Measurements from ENCODE around the gene SYNJ2.

SYNJ2 gene

DNA sequence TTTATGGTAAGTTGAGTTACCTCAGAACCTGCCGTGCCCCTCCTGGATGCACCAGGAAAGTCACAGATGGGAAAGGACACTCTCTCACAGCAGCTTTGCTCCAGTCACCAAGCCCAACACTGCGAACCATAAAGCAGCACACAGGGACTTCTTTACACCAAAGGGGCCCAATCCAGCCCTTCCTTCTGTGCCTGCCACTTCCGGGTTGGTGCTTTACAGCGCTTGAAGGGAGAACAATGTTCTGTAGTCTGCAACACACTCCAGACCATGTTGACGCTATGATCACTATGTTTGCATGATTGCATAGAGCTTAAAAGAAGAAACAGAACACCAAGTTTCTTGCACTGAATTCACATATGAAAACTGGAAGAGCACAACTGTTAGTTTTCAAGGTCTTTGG lies 129.3 kb downstream of the SYNJ2 start:
- in situ Hi-C loops (cut with HindIII; ENCODE audit: low sequenced_read_pairs), result no loop called here

DNA sequence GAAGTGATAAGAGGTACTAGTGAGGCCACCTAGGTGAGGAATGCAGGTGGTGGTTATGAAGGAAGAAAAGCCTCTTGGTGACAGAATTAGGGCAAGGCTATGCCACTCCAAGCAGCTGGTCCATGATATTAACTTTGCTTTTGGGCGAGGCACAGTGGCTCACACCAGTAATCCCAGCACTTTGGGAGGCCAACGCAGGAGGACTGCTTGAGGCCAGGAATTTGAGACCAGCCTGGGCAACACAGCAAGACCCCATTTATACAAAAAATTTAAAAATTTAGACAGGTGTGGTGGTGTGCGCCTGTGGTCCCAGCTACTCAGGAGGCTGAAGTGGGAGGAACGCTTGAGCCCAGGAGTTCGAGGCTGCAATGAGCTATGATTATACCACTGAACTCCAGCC lies 130.3 kb downstream of the SYNJ2 start:
- in situ Hi-C loops (cut with HindIII; ENCODE audit: low sequenced_read_pairs), result no loop called here

DNA sequence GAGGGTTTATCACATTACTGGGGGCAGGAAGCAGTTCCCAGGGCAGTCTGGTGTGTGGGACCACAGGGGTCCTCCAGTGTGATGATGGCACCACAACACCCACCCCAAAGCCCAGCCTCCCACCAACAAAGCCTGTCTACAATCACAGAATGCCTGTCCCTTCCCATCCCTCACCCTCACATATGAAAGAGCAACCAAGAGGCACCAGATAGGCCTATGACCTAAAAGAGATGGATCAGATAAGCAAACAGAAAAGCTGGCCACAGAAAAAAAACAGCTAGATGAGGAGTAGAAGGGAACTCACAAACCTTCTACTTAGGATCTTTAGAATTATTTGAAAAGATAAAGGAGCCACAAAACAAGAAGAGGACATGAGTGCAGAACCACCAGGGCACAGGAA lies 132.1 kb downstream of the SYNJ2 start:
- in situ Hi-C loops (cut with HindIII; ENCODE audit: low sequenced_read_pairs), result no loop called here

DNA sequence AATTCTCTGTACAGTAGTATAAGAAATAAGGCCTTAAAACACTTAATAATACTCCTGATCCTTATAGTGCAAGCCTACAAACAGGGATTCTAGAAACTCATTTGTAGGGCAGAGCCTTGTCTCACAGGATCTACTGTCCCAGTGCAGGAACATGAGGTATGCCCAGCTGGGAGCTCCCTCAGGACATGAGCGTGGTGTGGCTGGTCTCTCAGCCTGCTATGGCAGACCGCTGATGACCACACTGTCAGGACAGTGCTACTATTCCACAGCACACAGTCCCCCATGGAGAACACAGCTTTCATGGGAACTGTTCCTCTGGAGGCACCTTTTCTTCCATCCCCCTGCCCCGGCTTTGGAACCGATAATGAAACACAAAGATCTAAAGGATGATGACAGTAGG lies 133.4 kb downstream of the SYNJ2 start:
- in situ Hi-C loops (cut with HindIII; ENCODE audit: low sequenced_read_pairs), result no loop called here

DNA sequence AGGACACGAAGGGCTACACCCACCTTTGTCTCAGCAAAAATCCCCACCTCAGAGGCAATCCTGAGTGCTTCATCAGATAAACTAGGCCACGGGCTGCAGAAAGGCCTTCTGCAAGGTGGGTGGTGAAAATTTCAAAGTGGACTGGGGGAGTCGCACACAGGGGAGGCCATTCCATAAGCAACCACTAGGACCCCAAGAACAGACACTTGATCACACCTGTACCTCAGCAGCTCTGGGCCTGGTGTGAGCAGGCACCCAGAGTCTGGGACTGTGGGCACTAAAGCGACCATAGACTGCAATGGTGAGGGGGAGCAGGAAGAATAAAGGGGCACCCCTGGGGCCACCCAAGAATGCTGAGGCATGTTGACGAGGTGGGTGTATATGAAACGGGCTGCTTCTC lies 133.8 kb downstream of the SYNJ2 start:
- in situ Hi-C loops (cut with HindIII; ENCODE audit: low sequenced_read_pairs), result no loop called here

DNA sequence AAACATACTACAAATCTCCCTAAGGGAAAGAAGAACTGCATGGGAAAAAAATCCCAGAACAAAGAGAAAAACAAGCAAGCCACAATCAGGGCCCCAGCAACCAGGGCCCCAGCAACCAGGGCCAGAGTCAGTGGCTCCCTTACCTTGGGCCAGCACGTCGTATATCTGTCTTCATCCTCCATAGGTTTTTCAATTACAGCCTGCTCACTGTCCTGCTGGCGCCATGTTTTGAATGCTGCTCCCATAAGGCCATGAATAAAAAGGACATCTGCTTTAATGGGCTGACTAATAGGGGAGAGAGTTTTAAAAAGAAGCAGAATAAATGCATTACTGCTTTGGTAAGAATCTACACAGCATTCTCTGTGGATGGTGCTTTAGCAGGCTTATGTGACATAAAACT lies 137.2 kb downstream of the SYNJ2 start:
- in situ Hi-C loops (cut with HindIII; ENCODE audit: low sequenced_read_pairs), result no loop called here

DNA sequence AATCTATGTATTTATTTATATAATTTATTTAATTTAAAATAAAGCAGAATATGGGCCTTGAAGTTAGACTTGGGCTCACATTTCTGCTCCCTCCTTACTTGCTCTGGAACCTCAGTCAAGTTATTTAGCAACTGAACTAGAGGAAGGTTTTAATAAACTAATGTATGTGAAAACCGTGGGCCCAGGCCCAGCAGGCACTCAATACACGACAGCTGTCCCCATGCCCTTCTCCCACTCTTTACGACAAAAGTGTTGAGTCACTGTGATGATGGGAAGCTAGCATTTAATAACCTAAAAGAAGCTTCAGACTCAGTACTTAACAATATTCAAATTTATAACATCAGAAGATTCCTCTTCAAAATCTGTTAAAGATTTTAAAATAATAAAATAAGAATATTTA lies 139.7 kb downstream of the SYNJ2 start:
- in situ Hi-C loops (cut with HindIII; ENCODE audit: low sequenced_read_pairs), result no loop called here

DNA sequence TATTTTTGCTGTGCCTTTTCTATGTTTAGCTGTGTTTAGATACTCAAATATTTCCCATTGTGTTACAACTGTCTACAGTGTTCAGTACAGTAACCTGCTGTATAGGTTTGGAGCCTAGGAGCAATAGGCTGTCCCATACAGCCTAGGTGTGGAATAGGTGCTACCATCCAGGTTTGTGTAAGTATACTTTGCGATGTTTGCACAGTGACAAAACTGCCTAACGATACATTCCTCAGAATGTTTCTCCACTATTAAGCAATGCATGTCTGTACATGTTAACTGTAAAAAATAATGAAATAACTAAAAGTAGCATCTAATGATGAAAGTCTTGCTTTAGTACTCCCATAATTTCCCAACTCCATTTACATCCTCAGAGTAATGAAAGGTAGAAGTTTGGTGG lies 140.4 kb downstream of the SYNJ2 start:
- in situ Hi-C loops (cut with HindIII; ENCODE audit: low sequenced_read_pairs), result no loop called here

DNA sequence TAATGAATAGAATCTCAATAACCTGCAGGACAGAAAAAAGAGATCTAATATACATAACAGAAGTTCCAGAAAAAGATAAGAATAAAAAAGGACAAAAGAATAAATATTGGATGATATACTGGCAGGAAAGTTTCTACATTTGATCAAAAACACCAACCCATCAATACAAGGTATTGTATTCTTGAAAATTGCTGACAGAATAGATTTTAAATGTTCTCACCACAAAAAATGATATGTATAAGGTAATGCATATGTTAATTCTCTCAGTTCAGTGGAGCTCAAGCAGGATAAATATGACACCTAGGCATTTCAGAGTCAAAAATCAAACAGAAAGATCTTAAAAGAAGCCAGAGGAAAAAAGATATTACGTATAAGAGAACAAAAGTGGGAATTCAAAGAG lies 142.6 kb downstream of the SYNJ2 start:
- in situ Hi-C loops (cut with HindIII; ENCODE audit: low sequenced_read_pairs), result no loop called here

DNA sequence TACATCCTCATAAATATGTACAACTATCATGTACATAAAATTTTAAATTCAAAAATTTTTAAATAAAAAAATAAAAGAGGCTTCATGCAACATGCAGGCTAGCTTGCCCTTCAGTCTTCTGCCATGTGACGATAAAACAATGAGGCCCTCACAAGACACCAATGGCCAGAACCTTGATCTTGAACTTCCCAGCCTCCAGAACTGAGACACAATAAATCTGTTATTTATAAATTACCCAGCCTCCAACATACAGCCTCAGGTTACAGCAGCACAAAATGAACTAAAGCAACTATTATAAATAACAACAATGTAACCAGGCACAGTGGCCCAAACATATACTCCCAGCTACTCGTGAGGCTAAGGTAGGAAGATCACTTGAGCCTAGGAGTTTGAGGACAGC lies 143.6 kb downstream of the SYNJ2 start:
- in situ Hi-C loops (cut with HindIII; ENCODE audit: low sequenced_read_pairs), result no loop called here

DNA sequence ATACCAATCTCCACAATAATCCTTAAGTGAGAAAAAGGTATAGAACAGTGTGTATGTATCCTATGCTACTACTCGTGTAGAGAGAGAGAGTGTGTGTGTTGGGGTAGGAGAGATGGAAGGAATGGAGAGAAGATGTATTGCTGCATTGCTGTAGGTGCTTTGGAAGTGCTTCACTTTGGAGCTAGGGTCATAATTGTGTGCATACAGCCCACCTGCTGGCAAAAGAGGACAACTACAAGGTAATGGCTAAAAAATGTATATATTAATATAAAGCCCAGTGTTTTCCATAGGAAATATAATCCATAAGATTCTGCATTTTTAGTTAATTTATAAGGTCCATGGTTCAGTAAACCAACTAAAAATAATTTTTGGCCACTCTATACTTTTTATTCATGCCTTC lies 150.3 kb downstream of the SYNJ2 start:
- in situ Hi-C loops (cut with HindIII; ENCODE audit: low sequenced_read_pairs), result no loop called here

DNA sequence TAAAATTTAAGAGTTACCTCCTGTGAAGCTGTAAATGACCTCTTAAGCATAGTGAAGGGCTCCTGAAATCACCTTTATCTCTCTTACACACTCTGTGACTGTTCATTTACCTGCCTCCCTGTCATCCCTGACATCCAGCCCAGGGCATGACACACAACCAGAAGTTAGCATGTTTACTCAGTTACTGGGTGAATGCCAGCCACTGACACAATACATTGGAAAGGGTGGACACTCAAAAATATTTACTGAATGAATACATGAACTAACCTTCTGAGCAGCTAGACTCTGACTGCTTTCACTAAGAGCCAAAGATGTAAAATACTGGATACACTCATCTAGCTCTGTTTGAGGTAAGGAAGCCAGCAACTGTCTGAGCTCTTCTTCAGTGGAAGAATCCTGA lies 161.1 kb downstream of the SYNJ2 start:
- in situ Hi-C loops (cut with HindIII; ENCODE audit: low sequenced_read_pairs), result no loop called here

DNA sequence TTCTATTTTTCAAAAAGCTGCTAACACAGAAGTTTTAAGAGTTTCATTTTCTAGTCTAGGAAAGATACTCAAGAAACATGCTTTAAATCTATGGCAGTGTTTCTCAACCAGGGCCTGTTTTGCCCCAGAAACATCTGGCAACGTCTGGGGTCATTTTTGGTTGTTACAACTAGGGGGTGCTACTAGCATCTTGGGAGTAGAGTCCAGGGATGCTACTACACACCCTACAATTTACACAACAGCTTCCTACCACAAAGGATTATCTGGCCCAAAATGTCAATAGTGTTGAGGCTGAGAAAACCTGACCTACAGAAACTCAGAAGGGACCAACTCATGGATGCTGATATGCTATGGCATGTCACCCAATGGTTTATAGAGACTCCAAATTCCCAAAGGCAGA lies 162.0 kb downstream of the SYNJ2 start:
- in situ Hi-C loops (cut with HindIII; ENCODE audit: low sequenced_read_pairs), result no loop called here

Data from DLD1 (cell line).